Measurements from ENCODE around the gene CD8B.

DNA sequence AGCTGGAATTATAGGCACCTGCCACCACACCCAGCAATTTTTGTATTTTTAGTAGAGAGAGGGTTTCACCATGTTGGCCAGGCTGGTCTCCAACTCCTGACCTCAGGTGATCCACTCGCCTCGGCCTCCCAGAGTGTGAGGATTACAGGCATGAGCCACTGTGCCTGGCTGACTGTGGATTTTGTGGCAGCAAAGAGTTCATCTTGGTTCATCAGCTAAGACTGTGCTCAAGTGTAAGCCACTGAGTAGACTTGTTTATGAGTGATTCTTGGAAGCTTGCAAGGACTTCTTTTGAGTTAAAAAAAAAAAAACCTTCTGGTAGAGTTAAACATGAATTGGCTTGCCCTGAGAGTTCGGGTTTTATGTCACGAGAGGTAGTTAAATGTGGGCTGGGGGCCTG lies 34.7 kb downstream of the CD8B start:
- TF ChIP-seq, protein P1, sequence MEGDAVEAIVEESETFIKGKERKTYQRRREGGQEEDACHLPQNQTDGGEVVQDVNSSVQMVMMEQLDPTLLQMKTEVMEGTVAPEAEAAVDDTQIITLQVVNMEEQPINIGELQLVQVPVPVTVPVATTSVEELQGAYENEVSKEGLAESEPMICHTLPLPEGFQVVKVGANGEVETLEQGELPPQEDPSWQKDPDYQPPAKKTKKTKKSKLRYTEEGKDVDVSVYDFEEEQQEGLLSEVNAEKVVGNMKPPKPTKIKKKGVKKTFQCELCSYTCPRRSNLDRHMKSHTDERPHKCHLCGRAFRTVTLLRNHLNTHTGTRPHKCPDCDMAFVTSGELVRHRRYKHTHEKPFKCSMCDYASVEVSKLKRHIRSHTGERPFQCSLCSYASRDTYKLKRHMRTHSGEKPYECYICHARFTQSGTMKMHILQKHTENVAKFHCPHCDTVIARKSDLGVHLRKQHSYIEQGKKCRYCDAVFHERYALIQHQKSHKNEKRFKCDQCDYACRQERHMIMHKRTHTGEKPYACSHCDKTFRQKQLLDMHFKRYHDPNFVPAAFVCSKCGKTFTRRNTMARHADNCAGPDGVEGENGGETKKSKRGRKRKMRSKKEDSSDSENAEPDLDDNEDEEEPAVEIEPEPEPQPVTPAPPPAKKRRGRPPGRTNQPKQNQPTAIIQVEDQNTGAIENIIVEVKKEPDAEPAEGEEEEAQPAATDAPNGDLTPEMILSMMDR (IDR thresholded peaks at IDR 0.05 in 4 of 5, conservative IDR thresholded peaks at IDR 0.05 in 1 of 5): no peak
- no peak for TF ChIP-seq POLR2A (IDR thresholded peaks at IDR 0.05)

All from gastrocnemius medialis (tissue), 4 donors.